Endothelial cell (in vitro differentiated cells): Measurements from ENCODE around the gene CHRNA10. TPM values are rescaled to one million over a fixed set of nuclear protein-coding genes. Genes with fewer than 3 reads are reported as not detected.
"Not testable (repeated sequence)": the region's sequence is repeated elsewhere in the genome, so short reads cannot be mapped to it uniquely, and the experiment has no call there.

ENCODE experiments used
- DNase-seq: peaks from one replicate; pipeline ENCODE4 v3.0.0; 2021; ENCODE audit warnings: low spot score
- H3K27ac Mint-ChIP-seq: one replicate; pipeline ENCODE4 v1.8.0; 2021; ENCODE audit warnings: mixed read lengths, inconsistent platforms; ENCODE audit not compliant: unreplicated experiment
- H3K27me3 Mint-ChIP-seq: one replicate; pipeline ENCODE4 v1.8.0; 2021; ENCODE audit warnings: mild to moderate bottlenecking, moderate library complexity, mixed read lengths, inconsistent platforms; ENCODE audit not compliant: unreplicated experiment
- H3K36me3 Mint-ChIP-seq: one replicate; pipeline ENCODE4 v1.8.0; 2021; ENCODE audit warnings: mild to moderate bottlenecking, low read depth, mixed read lengths, inconsistent platforms; ENCODE audit not compliant: unreplicated experiment
- H3K4me1 Mint-ChIP-seq: one replicate; pipeline ENCODE4 v1.8.0; 2021; ENCODE audit warnings: mild to moderate bottlenecking, mixed read lengths, inconsistent platforms; ENCODE audit not compliant: unreplicated experiment
- H3K4me3 Mint-ChIP-seq: one replicate; pipeline ENCODE4 v1.8.0; 2021; ENCODE audit warnings: mild to moderate bottlenecking, mixed read lengths, inconsistent platforms; ENCODE audit not compliant: unreplicated experiment
- H3K9me3 Mint-ChIP-seq: one replicate; pipeline ENCODE4 v1.8.0; 2021; ENCODE audit warnings: mixed read lengths, inconsistent platforms; ENCODE audit not compliant: unreplicated experiment
- total RNA-seq: library from RNA; stranded (reverse); fragmentation: NEBNext Ultra II Directional; extraction: Animal tissue kit (Norgen Biotek cat#: 25700); gene quantifications from one replicate; pipeline ENCODE4 v1.2.1, GENCODE V29; 2021; ENCODE audit not compliant: unreplicated experiment
- TF ChIP-seq, protein P1 (sequence below): fragments of 200-600 bp; sonication (generic); IDR thresholded peaks from one replicate; pipeline ENCODE4 v1.5.0; 2021; ENCODE audit warnings: antibody characterized with exemption; ENCODE audit not compliant: unreplicated experiment

The CHRNA10 gene
- total RNA-seq, 1 donor from 2014 or later: 0.72 TPM

DNA sequence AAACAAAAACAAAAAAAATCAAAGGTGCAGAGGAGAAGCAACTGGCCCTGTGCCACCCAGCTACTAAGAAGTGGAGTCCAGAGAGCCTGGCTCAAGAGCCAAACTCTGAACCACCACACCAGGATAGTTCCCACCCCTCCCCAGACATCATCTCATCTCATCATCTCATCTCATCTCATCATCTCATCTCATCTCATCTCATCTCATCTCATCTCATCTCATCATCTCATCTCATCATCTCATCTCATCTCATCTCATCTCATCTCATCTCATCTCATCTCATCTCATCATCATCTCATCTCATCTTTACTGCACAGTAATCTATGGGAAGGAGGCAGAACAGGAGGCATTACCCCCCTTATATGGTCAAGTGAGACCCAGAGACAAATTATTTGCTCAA is 8.3 kb downstream of the CHRNA10 start:
- Mint-ChIP-seq H3K27me3 (peaks cover 9% of the 10 kb centered on the region), H3K36me3 (peaks cover 17% of the 10 kb centered on the region), H3K4me1 (peaks cover 3% of the 10 kb centered on the region), H3K9me3 (no peaks in the 10 kb centered on the region), H3K4me3 (no peak overlapping the region), H3K27ac (no peak overlapping the region)
- TF ChIP-seq, protein P1, sequence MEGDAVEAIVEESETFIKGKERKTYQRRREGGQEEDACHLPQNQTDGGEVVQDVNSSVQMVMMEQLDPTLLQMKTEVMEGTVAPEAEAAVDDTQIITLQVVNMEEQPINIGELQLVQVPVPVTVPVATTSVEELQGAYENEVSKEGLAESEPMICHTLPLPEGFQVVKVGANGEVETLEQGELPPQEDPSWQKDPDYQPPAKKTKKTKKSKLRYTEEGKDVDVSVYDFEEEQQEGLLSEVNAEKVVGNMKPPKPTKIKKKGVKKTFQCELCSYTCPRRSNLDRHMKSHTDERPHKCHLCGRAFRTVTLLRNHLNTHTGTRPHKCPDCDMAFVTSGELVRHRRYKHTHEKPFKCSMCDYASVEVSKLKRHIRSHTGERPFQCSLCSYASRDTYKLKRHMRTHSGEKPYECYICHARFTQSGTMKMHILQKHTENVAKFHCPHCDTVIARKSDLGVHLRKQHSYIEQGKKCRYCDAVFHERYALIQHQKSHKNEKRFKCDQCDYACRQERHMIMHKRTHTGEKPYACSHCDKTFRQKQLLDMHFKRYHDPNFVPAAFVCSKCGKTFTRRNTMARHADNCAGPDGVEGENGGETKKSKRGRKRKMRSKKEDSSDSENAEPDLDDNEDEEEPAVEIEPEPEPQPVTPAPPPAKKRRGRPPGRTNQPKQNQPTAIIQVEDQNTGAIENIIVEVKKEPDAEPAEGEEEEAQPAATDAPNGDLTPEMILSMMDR: no peak
- DNase-seq: no peak

DNA sequence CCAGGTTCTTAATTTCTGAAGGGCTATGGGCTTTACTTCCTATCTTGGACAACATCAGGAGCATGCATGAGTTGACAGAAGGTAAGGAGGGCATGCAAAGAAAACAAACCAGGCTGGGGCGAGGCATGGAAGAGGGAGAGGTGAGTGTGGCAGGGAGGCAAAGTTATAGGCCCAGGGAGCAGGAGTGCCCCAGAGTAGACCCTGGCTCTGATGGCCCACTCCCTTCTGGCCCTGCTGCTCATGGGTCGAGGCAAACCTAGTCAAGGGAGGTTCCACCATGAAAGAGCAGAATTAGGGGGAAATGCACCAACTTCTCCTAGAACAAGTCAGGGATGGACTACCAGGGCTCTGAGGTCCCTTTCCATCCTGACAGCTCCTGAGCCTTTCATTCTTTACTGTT is 10.2 kb downstream of the CHRNA10 start:
- peaks cover 9% of the 10 kb centered on the region for H3K27me3 Mint-ChIP-seq
- peaks cover 3% of the 10 kb centered on the region for H3K4me1 Mint-ChIP-seq
- TF ChIP-seq, protein P1: no peak
- H3K9me3 Mint-ChIP-seq: no peaks in the 10 kb centered on the region
- H3K27ac Mint-ChIP-seq: no peak overlapping the region
- no peak overlapping the region for H3K4me3 Mint-ChIP-seq
- peaks cover 17% of the 10 kb centered on the region for H3K36me3 Mint-ChIP-seq
- no peak for DNase-seq

DNA sequence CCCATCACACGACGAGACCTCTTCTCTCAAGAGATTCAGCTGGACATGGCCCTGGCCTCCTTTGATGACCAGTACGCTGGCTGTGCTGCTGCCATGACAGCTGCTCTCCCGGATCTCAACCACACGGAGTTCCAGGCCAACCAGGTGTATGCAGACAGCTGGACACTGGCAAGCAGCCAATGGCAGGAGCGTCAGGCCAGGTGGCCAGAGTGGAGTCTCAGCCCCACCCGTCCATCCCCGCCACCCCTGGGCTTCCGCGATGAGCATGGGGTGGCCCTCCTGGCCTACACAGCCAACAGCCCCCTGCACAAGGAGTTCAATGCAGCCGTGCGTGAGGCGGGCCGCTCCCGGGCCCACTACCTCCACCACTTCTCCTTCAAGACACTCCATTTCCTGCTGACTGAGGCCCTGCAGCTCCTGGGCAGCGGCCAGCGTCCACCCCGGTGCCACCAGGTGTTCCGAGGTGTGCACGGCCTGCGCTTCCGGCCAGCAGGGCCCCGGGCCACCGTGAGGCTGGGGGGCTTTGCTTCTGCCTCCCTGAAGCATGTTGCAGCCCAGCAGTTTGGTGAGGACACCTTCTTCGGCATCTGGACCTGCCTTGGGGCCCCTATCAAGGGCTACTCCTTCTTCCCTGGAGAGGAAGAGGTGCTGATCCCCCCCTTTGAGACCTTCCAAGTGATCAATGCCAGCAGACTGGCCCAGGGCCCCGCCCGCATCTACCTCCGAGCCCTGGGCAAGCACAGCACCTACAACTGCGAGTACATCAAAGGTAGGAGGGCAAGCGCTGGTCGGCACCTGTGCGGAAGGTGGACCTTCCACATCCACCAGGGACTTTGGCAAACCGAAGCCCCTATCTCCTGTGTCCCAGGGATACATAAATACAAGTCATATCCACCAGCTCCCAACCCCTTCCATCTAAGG is 11.3 kb downstream of the CHRNA10 start:
- H3K4me3 Mint-ChIP-seq: no peak overlapping the region
- TF ChIP-seq, protein P1: no peak
- no peak overlapping the region for H3K27ac Mint-ChIP-seq
- peaks cover 7% of the 10 kb centered on the region for H3K27me3 Mint-ChIP-seq
- peaks cover 14% of the 10 kb centered on the region for H3K36me3 Mint-ChIP-seq
- no peaks in the 10 kb centered on the region for H3K4me1 Mint-ChIP-seq
- H3K9me3 Mint-ChIP-seq: no peaks in the 10 kb centered on the region
- DNase-seq: no peak

DNA sequence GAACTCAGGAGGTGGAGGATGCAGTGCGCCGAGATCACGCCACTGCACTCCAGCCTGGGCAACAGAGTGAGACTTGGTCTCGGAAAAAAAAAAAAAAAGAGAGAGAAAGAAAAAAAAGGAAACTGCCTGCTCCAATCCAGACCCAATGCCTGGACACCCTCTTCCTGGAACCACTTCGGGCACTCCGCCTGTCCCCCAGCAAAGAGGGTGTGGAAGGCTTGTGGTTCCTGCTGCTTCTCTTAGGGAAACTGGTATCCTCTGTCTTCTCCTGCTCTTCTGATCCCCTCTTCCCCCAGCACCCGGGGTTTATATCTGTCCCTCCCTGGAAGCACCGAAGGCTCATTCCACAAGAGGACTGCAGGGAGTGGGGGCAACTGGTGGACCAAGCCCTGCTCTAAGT is 12.9 kb downstream of the CHRNA10 start:
- Mint-ChIP-seq H3K36me3 (peaks cover 9% of the 10 kb centered on the region), H3K27ac (no peak overlapping the region), H3K9me3 (no peaks in the 10 kb centered on the region), H3K4me3 (no peak overlapping the region), H3K27me3 (peaks cover 2% of the 10 kb centered on the region), H3K4me1 (no peaks in the 10 kb centered on the region)
- DNase-seq: no peak
- TF ChIP-seq, protein P1: no peak

DNA sequence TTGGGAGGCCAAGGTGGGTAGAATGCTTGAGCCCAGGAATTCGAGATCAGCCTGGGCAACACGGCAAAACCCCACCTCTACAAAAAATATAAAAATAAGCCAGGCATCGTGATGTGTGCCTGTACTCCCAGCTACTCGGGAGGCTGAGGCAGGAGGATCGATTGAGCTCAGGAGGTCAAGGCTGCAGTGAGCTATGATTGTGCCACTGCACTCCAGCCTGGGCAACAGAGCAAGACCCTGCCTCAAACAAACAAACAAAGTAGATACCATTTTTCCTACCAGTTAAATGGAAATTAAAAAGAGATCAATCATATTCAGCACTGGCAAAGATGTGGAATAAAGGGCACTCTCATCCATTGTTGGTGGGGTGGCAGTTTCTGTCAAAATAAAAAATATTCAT is 13.9 kb downstream of the CHRNA10 start:
- not testable (repeated sequence) for H3K27ac Mint-ChIP-seq, H3K4me1 Mint-ChIP-seq, DNase-seq, H3K36me3 Mint-ChIP-seq, H3K9me3 Mint-ChIP-seq, H3K27me3 Mint-ChIP-seq, H3K4me3 Mint-ChIP-seq
